ENCODE results near the gene PLPPR5. TPM values are rescaled to one million over a fixed set of nuclear protein-coding genes. Genes with fewer than 3 reads are reported as not detected.

The PLPPR5 gene
- total RNA-seq, 1 donor from 2014 or later = 2.0 TPM

GRCh38 chr1:98921817-98922216, 82.8 kb downstream of the PLPPR5 start:
- no peak for DNase-seq
- no peak overlapping the region for H3K27ac Mint-ChIP-seq (ENCODE audit: unreplicated experiment)
- TF ChIP-seq CTCF (IDR thresholded peaks at IDR 0.05; ENCODE audit: partially characterized antibody, unreplicated experiment) = no peak
- no peaks in the 10 kb centered on the region for H3K36me3 Mint-ChIP-seq (ENCODE audit: unreplicated experiment)
- H3K4me1 Mint-ChIP-seq (ENCODE audit: low read depth, unreplicated experiment) = no peaks in the 10 kb centered on the region
- H3K27me3 Mint-ChIP-seq (ENCODE audit: unreplicated experiment) = peaks cover under 1% of the 10 kb centered on the region
- H3K4me3 Mint-ChIP-seq (ENCODE audit: unreplicated experiment) = no peak overlapping the region
- H3K9me3 Mint-ChIP-seq (ENCODE audit: unreplicated experiment) = no peaks in the 10 kb centered on the region

- Mint-ChIP-seq H3K27me3 (ENCODE audit: unreplicated experiment) (no peaks in the 10 kb centered on the region), H3K4me3 (ENCODE audit: unreplicated experiment) (no peak overlapping the region), H3K4me1 (ENCODE audit: low read depth, unreplicated experiment) (no peaks in the 10 kb centered on the region), H3K9me3 (ENCODE audit: unreplicated experiment) (no peaks in the 10 kb centered on the region), H3K27ac (ENCODE audit: unreplicated experiment) (no peak overlapping the region), H3K36me3 (ENCODE audit: unreplicated experiment) (no peaks in the 10 kb centered on the region)
- no peak for DNase-seq
- TF ChIP-seq CTCF (IDR thresholded peaks at IDR 0.05; ENCODE audit: partially characterized antibody, unreplicated experiment) = no peak
Measured at GRCh38 chr1:98920441-98921110, 84.1 kb downstream of the PLPPR5 start.

GRCh38 chr1:98919652-98920051, 85.0 kb downstream of the PLPPR5 start:
- H3K4me1 Mint-ChIP-seq (ENCODE audit: low read depth, unreplicated experiment) = no peaks in the 10 kb centered on the region

GRCh38 chr1:98919211-98919610, 85.5 kb downstream of the PLPPR5 start:
- Mint-ChIP-seq H3K4me1 (ENCODE audit: low read depth, unreplicated experiment) (no peaks in the 10 kb centered on the region), H3K36me3 (ENCODE audit: unreplicated experiment) (no peaks in the 10 kb centered on the region), H3K4me3 (ENCODE audit: unreplicated experiment) (no peak overlapping the region), H3K27me3 (ENCODE audit: unreplicated experiment) (no peaks in the 10 kb centered on the region), H3K27ac (ENCODE audit: unreplicated experiment) (no peak overlapping the region), H3K9me3 (ENCODE audit: unreplicated experiment) (no peaks in the 10 kb centered on the region)
- DNase-seq = no peak
- no peak for TF ChIP-seq CTCF (IDR thresholded peaks at IDR 0.05; ENCODE audit: partially characterized antibody, unreplicated experiment)

More at GRCh38 chr1:98919652-98920051, 85.0 kb downstream of the PLPPR5 start:
- TF ChIP-seq CTCF (IDR thresholded peaks at IDR 0.05; ENCODE audit: partially characterized antibody, unreplicated experiment) = no peak
- Mint-ChIP-seq H3K4me3 (ENCODE audit: unreplicated experiment) (no peak overlapping the region), H3K36me3 (ENCODE audit: unreplicated experiment) (no peaks in the 10 kb centered on the region), H3K27me3 (ENCODE audit: unreplicated experiment) (no peaks in the 10 kb centered on the region), H3K27ac (ENCODE audit: unreplicated experiment) (no peak overlapping the region), H3K9me3 (ENCODE audit: unreplicated experiment) (no peaks in the 10 kb centered on the region)
- no peak for DNase-seq

- no peak for TF ChIP-seq CTCF (IDR thresholded peaks at IDR 0.05; ENCODE audit: partially characterized antibody, unreplicated experiment)
- no peaks in the 10 kb centered on the region for H3K9me3 Mint-ChIP-seq (ENCODE audit: unreplicated experiment)
- no peaks in the 10 kb centered on the region for H3K4me1 Mint-ChIP-seq (ENCODE audit: low read depth, unreplicated experiment)
- H3K27ac Mint-ChIP-seq (ENCODE audit: unreplicated experiment) = no peak overlapping the region
- H3K36me3 Mint-ChIP-seq (ENCODE audit: unreplicated experiment) = no peaks in the 10 kb centered on the region
- H3K4me3 Mint-ChIP-seq (ENCODE audit: unreplicated experiment) = no peak overlapping the region
- DNase-seq = no peak
- H3K27me3 Mint-ChIP-seq (ENCODE audit: unreplicated experiment) = no peaks in the 10 kb centered on the region
Measured at GRCh38 chr1:98914547-98914946, 90.1 kb downstream of the PLPPR5 start.
